ENCODE results near the gene IL16. TPM values are rescaled to one million over a fixed set of nuclear protein-coding genes. Genes with fewer than 3 reads are reported as not detected.

The IL16 gene
- total RNA-seq (2022; extraction: Qiagen RNA extraction) = 0.07 to 0.25 TPM (median 0.17 TPM) in 3 of 5 replicates, not detected in the others

GRCh38 chr15:81196576-81197254, at the start of gene IL16:
Gene IL16, plus strand, starts transcription at chr15:81196879. Its CDS starts 28,521 bp downstream, at chr15:81225400.

GRCh38 chr15:81323944-81324881, 127.5 kb downstream of the IL16 start, which contains the start of gene STARD5:
Gene STARD5, minus strand, starts transcription at chr15:81324141. Its CDS starts 42 bp downstream, at chr15:81324099.

Other genes starting within 250 kb of the IL16 start
- 36.2 to 39.4 TPM (median 38.7 TPM) in 5 replicates for gene MESD, start 207.1 kb upstream of the IL16 start, total RNA-seq (2022; extraction: Qiagen RNA extraction)
- 10.0 to 21.6 TPM (median 17.1 TPM) in 5 replicates for gene TLNRD1, start 196.0 kb upstream of the IL16 start, total RNA-seq (2022; extraction: Qiagen RNA extraction)
- gene CFAP161, start 62.6 kb upstream of the IL16 start, total RNA-seq (2022; extraction: Qiagen RNA extraction) = 0.14 TPM in 1 of 5 replicates, not detected in the others
- gene STARD5, start 127.3 kb downstream of the IL16 start, total RNA-seq (2022; extraction: Qiagen RNA extraction) = 1.5 to 2.3 TPM (median 2.0 TPM) in 5 replicates
- gene TMC3, start 177.3 kb downstream of the IL16 start, total RNA-seq (2022; extraction: Qiagen RNA extraction) = not detected in 5 replicates